H4 (cell line): ENCODE measurements around the gene FAM13A. TPM values are rescaled to one million over a fixed set of nuclear protein-coding genes. Genes with fewer than 3 reads are reported as not detected.
A peak's percentile ranks its signal among the peaks of the same experiment; 100 is the strongest.
"Not testable (repeated sequence)": the region's sequence is repeated elsewhere in the genome, so short reads cannot be mapped to it uniquely, and the experiment has no call there.

Experiments used
- DNase-seq: peaks from one replicate; pipeline ENCODE4 v3.0.0-alpha.2; 2015; ENCODE audit warnings: low spot score
- total RNA-seq: library from RNA; depleted of rRNA; stranded (reverse); fragments of >200 nt; shearing (Covaris generic); gene quantifications from 2 replicates; pipeline ENCODE4 v1.2.3, GENCODE V29; 2014

The FAM13A gene
- total RNA-seq, 1 experiment from 2014 or later, result 17.1 TPM

DNA sequence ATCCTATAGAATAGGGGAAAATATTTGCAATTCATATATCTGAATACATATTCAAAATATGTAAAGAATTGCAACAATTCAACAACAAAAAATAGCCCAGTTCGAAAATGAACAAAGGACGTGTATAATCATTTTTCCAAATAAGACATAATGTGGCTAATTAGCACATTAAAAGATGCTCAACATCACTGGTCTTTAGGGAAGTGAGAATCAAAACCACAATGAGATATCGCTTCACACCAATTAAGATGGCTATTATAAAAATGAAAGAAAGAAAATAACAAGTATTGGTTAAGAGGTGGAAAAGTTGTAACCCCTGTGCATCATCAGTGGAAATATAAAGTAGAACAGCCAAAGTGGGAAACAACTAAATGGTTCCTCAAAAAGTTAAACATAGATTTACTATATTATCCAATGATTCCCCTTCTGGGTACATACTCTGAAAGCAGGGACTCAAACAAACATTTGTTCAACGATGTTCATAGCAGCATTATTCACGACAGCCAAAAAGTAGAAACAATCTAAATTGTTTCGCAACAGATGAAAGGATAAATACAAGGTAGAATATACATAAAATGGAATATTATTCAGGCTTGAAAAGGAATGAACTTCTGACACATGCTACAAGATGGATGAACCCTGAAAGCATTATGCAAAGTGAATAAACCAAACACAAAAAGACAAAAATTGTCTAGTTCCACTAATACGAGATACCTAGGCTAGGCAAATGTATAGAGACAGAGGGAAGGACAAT lies 12.7 kb downstream of the FAM13A start:
- no peak for DNase-seq

DNA sequence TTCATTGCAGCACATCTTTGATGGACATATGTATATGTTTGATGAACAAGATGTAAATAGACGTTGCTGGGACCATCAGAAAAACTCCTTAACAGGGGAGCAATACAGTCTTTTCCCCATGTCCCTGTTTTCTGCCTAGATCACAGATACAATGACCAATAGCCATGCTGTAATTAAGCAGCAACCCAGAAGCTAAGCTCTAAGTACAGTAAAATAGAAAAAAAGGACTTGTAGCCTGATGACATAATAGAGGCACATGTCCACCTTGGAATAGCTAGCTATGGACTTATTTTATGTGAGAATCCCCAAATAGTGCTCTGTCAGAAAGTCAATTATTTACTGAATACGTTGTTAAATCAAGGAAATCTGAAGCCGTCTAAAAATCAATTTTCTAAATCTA lies 14.9 kb downstream of the FAM13A start:
- DNase-seq, result no peak

DNA sequence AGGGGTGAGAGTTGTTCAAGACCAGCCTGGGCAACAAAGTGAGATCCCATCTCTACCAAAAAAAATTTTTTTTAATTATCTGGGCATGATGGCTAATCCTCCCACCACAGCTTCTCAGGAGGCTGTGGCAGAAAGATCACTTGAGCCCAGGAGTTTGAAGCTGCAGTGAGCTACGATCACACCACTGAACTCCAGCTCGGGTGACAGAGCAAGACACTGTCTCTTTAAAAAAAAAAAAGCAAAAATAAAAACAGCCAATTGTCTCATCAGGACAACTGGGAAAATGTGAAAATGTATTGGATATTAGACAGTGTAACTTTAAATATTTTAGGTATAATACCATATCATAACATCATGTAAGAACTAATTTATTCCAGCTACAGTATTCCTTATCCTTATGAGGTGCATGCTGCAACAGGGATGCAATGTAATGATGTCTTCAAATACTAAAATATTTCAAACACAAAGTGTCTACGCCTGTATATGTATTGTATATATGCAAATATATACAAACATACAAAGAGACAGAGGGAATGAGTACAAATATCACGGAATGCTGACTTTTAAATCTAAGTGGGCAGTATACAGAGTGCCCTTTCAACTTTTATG lies 17.2 kb downstream of the FAM13A start:
- no peak for DNase-seq

DNA sequence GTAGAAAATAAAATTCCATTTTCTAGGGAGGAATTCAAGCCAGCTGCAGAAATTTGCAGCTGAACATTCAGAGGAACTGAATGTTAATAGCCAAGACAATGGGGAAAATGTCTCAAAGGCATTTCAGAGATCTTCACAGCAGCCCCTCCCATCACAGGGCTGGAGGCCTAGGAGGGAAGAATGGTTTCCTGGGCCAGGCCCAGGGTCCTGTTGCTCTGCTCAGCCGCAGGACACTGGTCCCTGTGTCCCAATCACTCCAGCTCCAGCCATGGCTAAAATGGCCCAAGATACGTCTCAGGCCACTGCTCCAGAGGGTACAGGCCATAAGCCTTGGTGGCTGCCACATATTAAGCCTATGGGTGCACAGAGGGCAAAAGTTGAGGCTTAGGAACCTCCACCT lies 20.4 kb downstream of the FAM13A start:
- no peak for DNase-seq

DNA sequence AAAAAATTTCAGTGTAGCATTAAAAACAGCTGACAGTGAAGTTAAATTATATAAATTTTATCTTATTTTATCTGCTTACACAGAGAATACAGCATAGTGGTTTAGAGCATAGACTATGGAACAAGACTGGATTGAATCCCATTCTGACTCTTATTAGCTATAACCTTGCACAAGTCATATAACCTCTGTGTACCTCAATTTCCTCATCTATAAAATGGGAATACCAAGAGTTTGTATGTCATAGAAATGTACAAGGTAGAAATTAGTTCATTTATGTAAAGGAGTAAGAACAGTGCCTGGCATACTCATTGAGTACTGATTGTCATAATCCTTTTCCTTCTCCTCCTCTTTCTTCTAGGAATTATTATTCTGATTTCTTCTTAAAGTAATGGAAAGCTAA lies 25.7 kb downstream of the FAM13A start:
- no peak for DNase-seq

DNA sequence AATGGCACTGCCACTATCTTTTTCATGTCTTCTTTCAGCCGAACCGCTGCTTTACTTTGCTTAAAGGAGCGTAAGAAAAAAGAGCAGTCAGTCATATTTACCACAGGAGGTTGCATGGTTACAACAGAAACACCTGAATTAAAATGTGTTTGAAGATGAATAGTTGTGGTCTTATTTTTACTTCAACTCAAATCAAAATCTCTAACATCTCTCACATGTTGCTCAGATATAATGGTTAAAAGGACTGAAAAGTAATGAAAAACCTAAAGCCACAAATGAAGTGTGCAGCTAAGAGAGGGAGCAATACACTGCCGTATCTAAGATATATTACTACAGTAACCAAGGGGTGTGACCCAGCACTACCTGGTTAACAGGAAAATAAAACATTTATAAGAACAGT lies 27.4 kb downstream of the FAM13A start:
- no peak for DNase-seq

DNA sequence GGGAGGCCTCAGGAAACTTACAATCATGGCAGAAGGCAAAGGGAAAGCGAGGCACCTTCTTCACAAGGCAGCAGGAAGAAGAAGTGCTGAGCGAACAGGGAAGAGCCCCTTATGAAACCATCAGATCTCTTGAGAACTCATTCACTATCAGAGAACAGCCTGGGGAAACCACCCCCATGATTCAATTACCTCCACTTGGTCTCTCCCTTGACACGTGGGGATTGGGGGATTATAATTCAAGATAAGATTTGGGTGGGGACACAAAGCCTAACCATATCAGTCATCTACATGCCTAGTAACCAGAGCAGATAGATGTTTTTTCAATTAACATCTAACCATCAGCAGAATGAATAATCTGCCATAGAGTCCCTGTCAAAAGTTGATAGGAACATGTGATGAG lies 30.4 kb downstream of the FAM13A start:
- no peak for DNase-seq

DNA sequence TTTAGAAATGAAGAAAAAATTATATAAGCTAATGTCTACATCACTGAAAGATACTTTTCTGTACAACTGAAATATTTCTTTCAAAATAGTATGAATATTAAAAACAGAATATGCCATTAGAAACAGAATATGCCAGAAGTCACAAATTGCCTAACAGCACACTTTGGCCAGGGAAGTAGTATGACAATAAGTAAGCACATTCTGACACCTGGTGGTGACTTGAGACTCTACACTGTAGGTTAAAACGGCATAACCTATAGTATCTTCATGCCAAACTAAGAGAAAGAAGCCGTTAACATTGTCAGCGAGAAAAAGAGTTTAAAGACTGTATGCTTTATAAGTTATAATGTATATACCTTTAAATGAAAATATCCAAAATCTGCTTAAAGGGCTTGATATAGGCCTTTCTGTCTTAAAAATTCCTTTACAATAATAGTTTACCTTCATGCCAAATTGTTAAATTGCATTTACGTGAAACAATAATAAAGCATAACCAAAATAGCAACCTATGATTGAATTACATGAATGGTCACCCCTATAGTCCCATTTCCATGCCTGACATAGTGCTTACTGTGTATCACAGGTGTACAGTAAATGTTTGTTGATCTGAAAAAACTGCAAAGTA lies 32.8 kb downstream of the FAM13A start:
- peak; percentile 72 for DNase-seq

DNA sequence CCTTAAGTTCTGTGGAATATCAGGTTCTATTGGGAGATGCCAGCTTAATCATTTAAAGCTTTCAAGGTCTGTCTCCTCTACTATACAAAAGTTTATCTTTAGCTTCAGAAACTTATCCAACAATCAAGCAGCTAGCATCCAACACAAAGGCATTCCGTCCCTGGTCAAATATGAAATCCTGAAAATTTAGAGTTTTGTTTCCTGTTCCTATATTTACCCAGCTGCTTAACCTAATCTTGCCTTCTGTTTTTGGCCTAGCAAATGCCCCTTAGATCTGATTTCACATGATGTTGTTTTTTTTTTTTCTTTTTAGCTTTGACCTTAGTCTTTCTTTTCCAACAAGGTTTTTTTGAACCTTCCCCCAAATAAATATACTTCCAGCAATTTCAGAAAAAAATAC lies 33.8 kb downstream of the FAM13A start:
- DNase-seq, result no peak

DNA sequence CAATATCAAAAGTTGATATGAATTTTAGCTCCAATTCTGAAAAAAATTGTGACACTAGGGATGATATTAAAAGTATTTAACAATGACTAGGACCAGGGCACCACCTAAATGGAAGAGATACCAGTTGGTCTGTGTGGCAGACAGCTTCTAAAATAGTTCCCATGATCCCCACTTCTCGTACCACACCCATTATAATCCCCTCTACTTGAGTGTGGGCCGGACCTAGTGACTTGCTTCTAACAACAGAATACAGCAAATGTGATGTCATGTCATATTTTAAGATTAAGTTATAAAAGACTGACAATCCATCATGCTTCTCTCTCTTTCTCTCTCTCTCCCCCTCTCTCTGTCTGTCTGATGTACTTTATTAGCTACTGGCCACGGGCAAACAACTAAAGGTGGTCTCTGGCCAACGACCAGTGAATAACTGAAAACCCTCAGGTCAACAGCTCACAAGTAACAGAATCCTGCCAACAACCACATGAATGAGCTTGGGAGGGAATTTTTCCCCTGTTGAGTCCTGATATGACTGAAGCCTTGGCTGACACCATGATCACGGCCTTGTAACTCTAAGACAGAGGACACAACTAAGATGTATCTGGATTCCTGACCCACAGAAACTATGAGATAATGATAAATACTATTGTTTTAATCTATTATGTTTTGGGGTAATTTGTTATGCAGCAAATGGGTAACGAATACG lies 34.4 kb downstream of the FAM13A start:
- no peak for DNase-seq

DNA sequence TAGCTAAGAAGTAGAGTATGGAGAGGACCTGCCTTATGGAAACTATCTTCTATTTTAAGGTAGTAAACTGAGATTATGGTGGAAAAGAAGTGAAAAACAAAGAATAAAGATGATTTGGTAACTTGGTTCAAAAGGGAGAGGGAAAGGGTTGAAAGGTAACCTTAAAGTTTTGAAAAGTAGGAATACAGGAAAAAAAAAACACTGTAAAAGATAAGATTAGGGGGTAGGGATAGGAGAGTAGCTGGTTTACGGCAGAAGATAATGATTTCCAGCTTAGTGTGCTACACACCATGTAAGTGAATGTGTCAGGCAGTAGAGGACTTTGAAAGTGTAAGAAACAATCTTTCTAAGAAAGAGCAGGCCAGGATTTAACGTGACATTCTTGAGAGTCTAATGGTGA lies 35.3 kb downstream of the FAM13A start:
- DNase-seq, result no peak

DNA sequence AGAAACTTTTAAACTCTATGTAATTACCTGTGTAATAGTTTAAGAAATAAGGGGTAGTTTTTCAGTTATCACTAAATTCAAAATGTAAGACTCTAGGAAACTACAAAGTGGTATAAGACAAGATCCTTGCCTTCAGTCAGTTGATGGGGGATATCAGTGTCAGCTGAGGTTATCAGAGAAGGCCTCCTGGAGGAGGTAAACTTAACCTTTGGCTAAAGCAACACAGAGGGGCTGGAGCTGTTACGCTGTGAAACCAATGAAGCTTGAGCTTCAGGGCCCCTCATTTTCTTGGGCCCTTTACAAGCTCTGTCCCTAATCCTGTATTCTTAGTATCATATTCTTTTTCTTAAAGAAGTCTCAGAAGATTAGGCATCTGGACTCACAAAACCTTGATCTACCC lies 35.9 kb downstream of the FAM13A start:
- no peak for DNase-seq

DNA sequence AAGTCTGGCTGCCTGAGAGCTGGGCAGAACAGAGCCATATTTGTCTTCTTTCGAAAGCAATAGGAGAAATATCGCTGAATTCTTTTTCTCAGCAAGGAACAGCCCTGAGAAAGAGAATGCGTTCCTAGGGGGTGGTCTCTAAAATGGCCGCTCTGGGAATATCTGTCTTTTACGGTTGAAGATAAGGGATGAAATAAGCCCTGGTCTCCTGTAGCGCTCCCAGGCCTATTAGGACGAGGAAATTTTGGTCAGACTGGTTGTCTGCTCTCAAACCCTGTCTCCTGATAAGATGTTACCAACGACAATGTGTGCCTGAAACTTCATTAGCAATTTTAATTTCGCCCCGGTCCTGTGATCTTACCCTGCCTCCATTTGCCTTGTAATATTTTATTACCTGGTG lies 42.1 kb downstream of the FAM13A start:
- not testable (repeated sequence) for DNase-seq

DNA sequence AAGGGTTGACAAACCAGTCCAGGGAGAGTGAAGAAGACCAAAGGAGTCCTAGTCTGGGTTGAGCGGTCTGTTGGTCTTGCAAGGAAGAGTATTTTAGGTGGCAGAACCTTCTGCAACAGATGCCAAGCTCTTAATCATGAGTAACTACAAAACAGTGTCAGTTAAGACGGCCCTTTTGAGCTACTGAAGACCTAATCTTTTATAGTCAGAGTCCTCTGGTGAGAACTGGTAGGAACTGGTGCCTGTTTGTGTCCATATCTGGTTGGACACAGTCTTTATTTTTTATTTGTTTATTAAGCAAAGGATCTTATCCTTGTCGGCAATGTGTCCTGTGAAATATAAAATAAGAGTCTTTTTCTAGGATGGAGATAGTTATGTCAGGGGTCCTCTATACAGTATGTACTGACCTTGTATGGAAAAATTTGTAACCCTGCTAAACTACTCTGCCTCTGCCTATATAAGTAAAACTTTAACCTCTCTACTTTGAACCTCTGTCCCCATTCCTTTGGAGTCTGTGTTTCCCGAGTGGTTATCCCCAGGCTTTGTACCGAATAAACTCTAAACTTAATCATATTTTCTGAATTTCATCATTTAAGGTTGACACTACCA lies 47.1 kb downstream of the FAM13A start:
- no peak for DNase-seq

DNA sequence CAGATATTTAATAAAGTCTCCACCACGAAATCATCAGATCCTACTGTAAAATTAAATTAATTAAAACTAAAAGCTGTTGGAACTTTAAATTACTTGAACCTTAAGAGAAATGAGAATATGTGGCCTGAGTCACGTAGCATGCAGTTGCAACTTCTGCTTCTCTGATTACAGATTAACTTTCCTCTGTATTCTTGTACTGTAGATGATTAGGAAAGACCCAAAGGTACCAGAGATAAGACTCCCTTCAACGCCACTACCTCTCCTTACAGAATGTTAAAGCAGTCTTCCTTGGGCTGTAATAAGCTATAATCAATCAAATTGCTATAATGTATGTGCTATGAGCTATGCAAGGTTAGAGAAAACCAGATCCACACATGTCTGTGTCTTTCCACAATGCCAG lies 47.9 kb downstream of the FAM13A start:
- no peak for DNase-seq

DNA sequence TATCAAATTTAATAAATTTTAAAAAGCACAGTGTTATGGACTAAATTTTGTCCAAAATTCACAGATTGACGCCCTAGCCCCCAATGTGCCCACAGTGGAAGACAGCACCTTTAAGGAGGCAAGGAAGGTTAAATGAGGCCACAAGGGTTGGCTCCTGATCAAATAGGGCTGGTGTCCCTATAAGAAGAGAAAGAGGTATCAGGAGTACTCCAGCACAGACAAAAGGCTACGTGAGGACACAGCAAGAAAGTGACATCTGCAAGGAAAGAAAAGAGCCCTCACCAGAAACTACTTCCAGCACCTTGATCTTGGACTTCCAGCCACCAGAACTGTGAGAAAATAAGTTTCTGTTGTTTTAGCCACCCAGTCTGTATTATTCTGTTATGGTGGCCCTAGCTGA lies 48.8 kb downstream of the FAM13A start:
- no peak for DNase-seq

DNA sequence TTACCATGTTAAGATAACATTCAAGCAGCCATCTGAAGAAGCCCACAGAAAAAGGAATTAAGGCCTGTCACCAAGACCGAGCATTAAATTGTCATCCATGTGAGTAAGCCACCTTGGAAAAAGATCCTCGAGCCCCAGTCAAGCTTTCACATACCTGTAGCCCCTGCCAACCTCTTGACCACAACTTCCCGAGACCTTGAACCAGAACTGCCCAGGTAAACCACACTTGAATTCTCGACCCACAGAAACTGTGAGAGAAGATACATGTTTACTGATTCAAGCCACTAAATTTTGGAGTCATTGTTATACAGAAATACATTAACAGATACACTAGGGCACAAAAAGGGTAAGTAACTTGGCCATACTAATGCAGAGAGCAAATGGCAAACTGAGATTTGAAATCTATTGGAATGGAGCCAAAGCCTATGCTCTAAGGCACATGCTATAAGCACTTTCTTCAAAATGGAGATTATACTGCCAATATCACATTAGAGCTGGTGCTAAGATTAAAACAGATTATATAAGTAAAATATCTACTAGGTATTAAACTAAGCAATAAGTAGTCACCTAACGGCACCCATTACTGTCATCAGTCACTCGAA lies 49.5 kb downstream of the FAM13A start:
- DNase-seq, result no peak

DNA sequence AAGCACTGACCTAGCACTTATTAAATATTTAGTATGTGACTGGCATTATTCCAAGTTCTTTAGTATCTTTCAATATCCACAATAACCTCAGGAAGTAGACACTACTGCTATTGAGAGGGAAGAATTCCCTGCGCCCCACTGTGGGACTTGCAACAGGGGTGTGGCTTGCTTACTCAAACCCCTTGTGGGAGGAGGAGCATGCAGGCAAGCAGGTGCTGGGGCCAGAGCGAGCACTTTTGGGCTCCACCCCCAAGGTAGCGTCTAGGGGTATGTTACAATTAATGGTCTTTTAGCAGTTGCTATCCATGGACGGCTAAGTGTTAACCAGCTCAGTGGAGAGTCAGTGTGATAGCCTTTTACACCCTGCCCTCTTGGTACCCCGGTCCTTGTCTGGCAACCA lies 50.7 kb downstream of the FAM13A start:
- no peak for DNase-seq

DNA sequence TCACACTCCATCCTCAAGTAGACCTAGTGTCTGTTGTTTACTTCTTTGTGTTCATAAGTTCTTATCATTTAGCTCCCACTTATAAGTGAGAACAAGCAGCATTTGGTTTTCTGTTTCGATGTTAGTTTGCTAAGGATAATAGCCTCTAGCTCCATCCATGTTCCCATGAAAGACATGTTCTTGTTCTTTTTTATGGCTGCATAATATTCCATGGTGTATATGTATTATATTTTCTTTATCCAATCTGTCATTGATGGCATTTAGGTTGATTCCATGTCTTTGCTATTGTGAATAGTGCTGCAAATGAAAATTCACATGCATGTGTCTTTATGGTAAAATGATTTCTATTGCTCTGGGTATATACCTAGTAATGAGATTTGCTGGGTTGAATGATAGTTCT lies 51.9 kb downstream of the FAM13A start:
- not testable (repeated sequence) for DNase-seq

DNA sequence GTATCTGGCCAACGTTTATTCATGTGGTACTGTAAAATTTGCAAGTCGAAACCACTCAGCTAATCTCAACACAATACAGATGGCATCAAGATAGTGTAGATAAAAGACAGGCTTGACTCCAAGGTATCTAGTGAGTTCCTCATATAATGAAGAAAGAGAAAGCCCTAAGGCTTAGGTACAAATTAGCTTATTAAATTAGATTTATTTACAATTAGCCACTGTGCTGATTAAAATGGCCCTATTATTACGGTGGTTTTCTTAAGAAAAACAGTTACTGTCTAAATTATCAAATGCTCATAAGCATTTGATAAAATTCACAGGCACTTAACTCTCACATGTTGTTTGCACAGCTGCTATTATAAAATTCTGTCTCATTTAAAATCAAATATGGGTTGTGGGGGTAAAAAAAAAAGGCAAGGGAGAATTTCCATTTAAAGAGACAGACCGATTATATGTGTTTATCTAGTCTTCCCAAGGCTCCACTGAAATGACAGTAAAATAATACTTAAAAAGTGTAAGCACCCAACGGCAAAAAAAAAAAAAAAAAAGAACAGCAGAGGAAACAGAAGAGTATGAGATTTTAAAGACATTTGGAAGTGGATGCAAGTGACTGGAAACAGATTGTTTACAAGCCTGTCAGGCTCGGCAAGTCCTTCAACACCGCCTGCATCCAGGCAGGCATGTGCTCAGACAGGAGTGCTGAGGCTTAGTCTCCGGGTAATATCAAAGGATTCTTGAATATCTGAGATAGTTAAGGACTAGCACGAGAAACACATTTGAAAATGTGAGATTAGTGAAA lies 55.1 kb downstream of the FAM13A start:
- DNase-seq, result no peak

DNA sequence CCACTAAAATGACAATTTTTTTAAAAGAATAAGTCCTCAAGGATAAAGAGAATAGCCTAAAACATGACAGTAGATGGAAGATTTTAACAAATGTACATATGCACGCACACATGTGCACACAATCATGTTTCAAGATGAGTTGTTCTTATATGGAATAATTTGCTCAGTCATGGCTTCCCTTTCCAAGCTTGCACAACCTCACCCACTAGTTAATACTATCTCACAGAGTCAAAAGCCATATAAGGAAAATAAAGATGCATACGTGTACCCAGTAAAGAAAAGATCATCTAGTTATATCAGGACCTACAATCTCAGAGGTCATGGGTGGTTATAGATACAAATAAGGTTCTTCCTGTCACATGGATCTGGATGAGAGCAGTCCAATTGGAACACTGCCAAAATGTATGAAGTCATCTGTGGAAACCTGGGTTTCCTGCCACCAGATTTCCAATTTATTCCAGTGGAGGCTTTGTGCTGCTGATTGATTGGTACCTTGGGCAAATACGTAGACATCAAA lies 56.1 kb downstream of the FAM13A start:
- DNase-seq, result peak; percentile 86
